Sigmoid colon (tissue), 7 donors: Measurements from ENCODE around the gene SOWAHA. TPM values are rescaled to one million over a fixed set of nuclear protein-coding genes. Genes with fewer than 3 reads are reported as not detected.
A peak's percentile ranks its signal among the peaks of the same experiment; 100 is the strongest.

Experiments used
- DNase-seq: peaks from one replicate; pipeline ENCODE4 v3.0.0-alpha.2; 2019
- H3K27ac ChIP-seq, 4 donors: fragments of 200-600 bp; sonication (generic); one replicate each; pipeline ENCODE4 v1.5.1; 2016 to 2019; ENCODE audit warnings: mild to moderate bottlenecking in 1 of 4
- H3K27me3 ChIP-seq, 3 donors: fragments of 200-600 bp; sonication (generic); one replicate each; pipeline ENCODE4 v1.5.1; 2019; ENCODE audit warnings: mild to moderate bottlenecking in 1 of 3
- H3K36me3 ChIP-seq, 4 donors: fragments of 200-600 bp; sonication (generic); one replicate each; pipeline ENCODE4 v1.5.1; 2016 to 2019
- H3K4me1 ChIP-seq, 4 donors: fragments of 200-600 bp; sonication (generic); one replicate each; pipeline ENCODE4 v1.5.1; 2017 to 2019
- H3K4me3 ChIP-seq, 4 donors: fragments of 200-600 bp; sonication (generic); one replicate each; pipeline ENCODE4 v1.5.1; 2017 to 2019; ENCODE audit warnings: mild to moderate bottlenecking in 2 of 4, moderate library complexity in 1 of 4
- H3K9me3 ChIP-seq, 4 donors: fragments of 200-600 bp in 3 of 4; sonication (generic) in 3 of 4; one replicate each; pipeline versions ENCODE4 v1.5.1 to v1.6.1; 2013 to 2019
- EP300 ChIP-seq, 4 donors: sonication (generic); formaldehyde crosslinking; IDR thresholded peaks; one replicate each; pipeline ENCODE4 v1.6.1; 2017; ENCODE audit warnings: antibody characterized with exemption in 4 of 4
- POLR2A ChIP-seq, 2 donors: fragments of 450-650 bp; IDR thresholded peaks; one replicate each; pipeline ENCODE4 v1.6.1; 2016; ENCODE audit warnings: antibody characterized with exemption in 2 of 2, mild to moderate bottlenecking in 2 of 2, moderate library complexity in 2 of 2
- POLR2AphosphoS5 ChIP-seq, 4 donors: sonication (generic); formaldehyde crosslinking; IDR thresholded peaks; one replicate each; pipeline ENCODE4 v1.6.1; 2017; ENCODE audit warnings: antibody characterized with exemption in 4 of 4
- WGBS, 2 donors: extraction: QIAGEN DNeasy Blood & Tissue Kit; methylation state at CpG; one replicate each; pipeline ENCODE4 v1.1.7; 2013; 5-methylcytosine and 5-hydroxymethylcytosine counted together
- intact Hi-C: fragments of 100-400 bp; cut with DNase I; formaldehyde crosslinking; loops from one replicate; pipeline ENCODE4 v1.15.1; 2023
- polyA plus RNA-seq, 3 donors: library from polyadenylated mRNA; stranded (reverse); fragments of 200-250 nt; gene quantifications; one replicate each; pipeline ENCODE4 v1.2.3, GENCODE V29; 2013
- total RNA-seq, 4 donors: library from RNA; depleted of rRNA; stranded (reverse); fragments of >200 nt; gene quantifications; one replicate each; pipeline ENCODE4 v1.1.0, GENCODE V29; 2016
- TF ChIP-seq, protein P1 (sequence below), 4 experiments: fragments of 450-650 bp in 3 of 4; fragments of 200-600 bp in 1 of 4; IDR thresholded peaks; one replicate each; pipeline ENCODE4 v1.5.1; 2016 to 2019; ENCODE audit warnings: antibody characterized with exemption in 4 of 4, mild to moderate bottlenecking in 3 of 4, moderate library complexity in 2 of 4
- donor health status: healthy with polysubstance abuse.
- donor health status: Bipolar disorder and iron deficiency.
- donor health status: healthy.

SOWAHA gene
- total and polyA plus RNA-seq, 7 donors = 0.16 to 33.8 (median 8.0) TPM; not detected in 2

GRCh38 chr5:132832612-132833011, 19.5 kb downstream of the SOWAHA start:
- intact Hi-C loops = loop anchor here (5.0 kb wide), 1 partner anchor 220 kb away; the partner anchor contains the start of gene HSPA4
- TF ChIP-seq EP300 (IDR thresholded peaks at IDR 0.05) = no peak
- TF ChIP-seq, protein P1, sequence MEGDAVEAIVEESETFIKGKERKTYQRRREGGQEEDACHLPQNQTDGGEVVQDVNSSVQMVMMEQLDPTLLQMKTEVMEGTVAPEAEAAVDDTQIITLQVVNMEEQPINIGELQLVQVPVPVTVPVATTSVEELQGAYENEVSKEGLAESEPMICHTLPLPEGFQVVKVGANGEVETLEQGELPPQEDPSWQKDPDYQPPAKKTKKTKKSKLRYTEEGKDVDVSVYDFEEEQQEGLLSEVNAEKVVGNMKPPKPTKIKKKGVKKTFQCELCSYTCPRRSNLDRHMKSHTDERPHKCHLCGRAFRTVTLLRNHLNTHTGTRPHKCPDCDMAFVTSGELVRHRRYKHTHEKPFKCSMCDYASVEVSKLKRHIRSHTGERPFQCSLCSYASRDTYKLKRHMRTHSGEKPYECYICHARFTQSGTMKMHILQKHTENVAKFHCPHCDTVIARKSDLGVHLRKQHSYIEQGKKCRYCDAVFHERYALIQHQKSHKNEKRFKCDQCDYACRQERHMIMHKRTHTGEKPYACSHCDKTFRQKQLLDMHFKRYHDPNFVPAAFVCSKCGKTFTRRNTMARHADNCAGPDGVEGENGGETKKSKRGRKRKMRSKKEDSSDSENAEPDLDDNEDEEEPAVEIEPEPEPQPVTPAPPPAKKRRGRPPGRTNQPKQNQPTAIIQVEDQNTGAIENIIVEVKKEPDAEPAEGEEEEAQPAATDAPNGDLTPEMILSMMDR (IDR thresholded peaks at IDR 0.05) = no peak
- TF ChIP-seq POLR2AphosphoS5 (IDR thresholded peaks at IDR 0.05) = no peak
- TF ChIP-seq POLR2A (IDR thresholded peaks at IDR 0.05) = no peak
- no peak overlapping the region for H3K4me3 ChIP-seq
- WGBS, 2 donors = 93 to 96% methylated on average over 5 of the region's 5 CpGs
- peaks cover 0 to 13% (median 7%) of the 10 kb centered on the region in 4 donors for H3K4me1 ChIP-seq
- DNase-seq = no peak
- no peak overlapping the region for H3K27ac ChIP-seq
- H3K27me3 ChIP-seq = no peaks in the 10 kb centered on the region
- no peaks in the 10 kb centered on the region for H3K9me3 ChIP-seq
- H3K36me3 ChIP-seq = no peaks in the 10 kb centered on the region

GRCh38 chr5:132834057-132834456, 21.0 kb downstream of the SOWAHA start:
- no peak overlapping the region for H3K27ac ChIP-seq
- 97 to 98% methylated on average over 3 of the region's 3 CpGs for WGBS, 2 donors
- intact Hi-C loops = loop anchor here (5.0 kb wide), 1 partner anchor 218 kb away; the partner anchor contains the start of gene HSPA4
- no peak for DNase-seq
- no peaks in the 10 kb centered on the region for H3K9me3 ChIP-seq
- H3K4me1 ChIP-seq = peaks cover 0 to 13% (median 7%) of the 10 kb centered on the region in 4 donors
- no peak for TF ChIP-seq POLR2A (IDR thresholded peaks at IDR 0.05)
- TF ChIP-seq EP300 (IDR thresholded peaks at IDR 0.05) = no peak
- TF ChIP-seq, protein P1 (IDR thresholded peaks at IDR 0.05) = no peak
- TF ChIP-seq POLR2AphosphoS5 (IDR thresholded peaks at IDR 0.05) = no peak
- no peaks in the 10 kb centered on the region for H3K27me3 ChIP-seq
- H3K36me3 ChIP-seq = no peaks in the 10 kb centered on the region
- no peak overlapping the region for H3K4me3 ChIP-seq

DNA sequence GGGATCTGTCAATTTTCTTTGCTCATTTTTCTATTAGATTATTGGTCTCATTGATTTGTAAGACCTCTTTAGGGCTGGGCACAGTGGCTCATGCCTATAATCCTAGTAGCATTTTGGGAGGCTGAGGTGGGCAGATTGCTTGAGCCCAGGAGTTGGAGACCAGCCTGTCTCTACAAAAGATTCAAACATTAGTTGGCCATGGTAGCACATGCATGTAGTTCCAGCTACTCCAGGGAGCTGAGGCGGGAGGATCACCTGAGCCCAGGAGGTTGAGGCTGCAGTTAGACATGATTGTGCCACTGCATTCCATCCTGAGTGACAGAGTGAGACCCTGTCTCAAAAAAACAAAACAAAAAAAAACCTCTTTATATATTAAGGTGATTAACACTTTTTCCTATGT, 23.8 kb downstream of the SOWAHA start:
- WGBS, 2 donors = 88% methylated on average over 1 of the region's 1 CpG

GRCh38 chr5:132837868-132838267, 24.8 kb downstream of the SOWAHA start:
- Histone ChIP-seq H3K27ac (no peak overlapping the region), H3K4me1 (peaks cover 0 to 8% (median 2%) of the 10 kb centered on the region in 4 donors), H3K27me3 (no peaks in the 10 kb centered on the region), H3K36me3 (no peaks in the 10 kb centered on the region), H3K4me3 (no peak overlapping the region), H3K9me3 (no peaks in the 10 kb centered on the region)
- TF ChIP-seq POLR2A (IDR thresholded peaks at IDR 0.05) = peak in 1 of 2 donors; percentile 28
- TF ChIP-seq, protein P1 (IDR thresholded peaks at IDR 0.05) = no peak
- DNase-seq = no peak
- 14 to 55% methylated on average over 2 of the region's 2 CpGs for WGBS, 2 donors
- intact Hi-C loops = no loop called here

More for the DNA sequence above, 23.8 kb downstream of the SOWAHA start:
- Histone ChIP-seq H3K9me3 (no peaks in the 10 kb centered on the region), H3K4me3 (no peak overlapping the region), H3K4me1 (peaks cover 0 to 8% (median 2%) of the 10 kb centered on the region in 4 donors), H3K36me3 (no peaks in the 10 kb centered on the region), H3K27ac (no peak overlapping the region), H3K27me3 (no peaks in the 10 kb centered on the region)
- intact Hi-C loops = no loop called here
- TF ChIP-seq EP300 (IDR thresholded peaks at IDR 0.05) (no peak), POLR2AphosphoS5 (IDR thresholded peaks at IDR 0.05) (no peak), POLR2A (IDR thresholded peaks at IDR 0.05) (no peak)
- TF ChIP-seq, protein P1 (IDR thresholded peaks at IDR 0.05) = no peak
- DNase-seq = no peak
